H1 (cell line): Measurements from ENCODE around the gene METTL25B. TPM values are rescaled to one million over a fixed set of nuclear protein-coding genes. Genes with fewer than 3 reads are reported as not detected.

Source experiments
- ATF2 ChIP-seq: IDR thresholded peaks from 2 replicates; pipeline ENCODE4 v1.6.1; 2012; ENCODE audit warnings: low read length, inconsistent platforms
- ATF3 ChIP-seq: IDR thresholded peaks from 2 replicates; pipeline ENCODE4 v1.6.1; 2011; ENCODE audit warnings: low read depth, mild to moderate bottlenecking, low read length; ENCODE audit not compliant: insufficient read depth
- BACH1 ChIP-seq: IDR thresholded peaks from 2 replicates; pipeline ENCODE4 v1.6.1; 2012; ENCODE audit warnings: low read length, improper control_type of control experiment
- BCL11A ChIP-seq, 2 experiments: IDR thresholded peaks; one replicate each; pipeline ENCODE4 v1.6.1; 2011; ENCODE audit warnings: low read depth in 2 of 2, low read length in 2 of 2, mild to moderate bottlenecking in 2 of 2
- CBX8 ChIP-seq: fragments of 300-800, 300-1000 bp; sonication (generic); IDR thresholded peaks from 2 replicates; pipeline ENCODE4 v1.7.1; 2016; ENCODE audit warnings: low read depth, low read length, borderline replicate concordance
- CHD2 ChIP-seq: IDR thresholded peaks from 2 replicates; pipeline ENCODE4 v1.6.1; 2012; ENCODE audit warnings: low read length, improper control_type of control experiment
- CREB1 ChIP-seq: IDR thresholded peaks from 2 replicates; pipeline ENCODE4 v1.6.1; 2012; ENCODE audit warnings: inconsistent platforms
- GTF2F1 ChIP-seq: IDR thresholded peaks from 2 replicates; pipeline ENCODE4 v1.6.1; 2012; ENCODE audit warnings: low read depth, low read length, improper control_type of control experiment, borderline replicate concordance
- JUN ChIP-seq: IDR thresholded peaks from 2 replicates; pipeline ENCODE4 v1.6.1; 2011; ENCODE audit warnings: low read depth, mild to moderate bottlenecking, improper control_type of control experiment, low read length
- JUND ChIP-seq: IDR thresholded peaks from 2 replicates; pipeline ENCODE4 v1.6.1; 2011; ENCODE audit warnings: mild to moderate bottlenecking, improper control_type of control experiment, low read length
- MAFK ChIP-seq: IDR thresholded peaks from 2 replicates; pipeline ENCODE4 v1.6.1; 2012; ENCODE audit warnings: low read depth, mild to moderate bottlenecking, improper control_type of control experiment, low read length
- POU5F1 ChIP-seq: IDR thresholded peaks from 2 replicates; pipeline ENCODE4 v1.6.1; 2011; ENCODE audit warnings: low read depth, mild to moderate bottlenecking, low read length, moderate library complexity
- RAD21 ChIP-seq, 2 experiments: IDR thresholded peaks in 1 of 2; conservative IDR thresholded peaks in 1 of 2; 2 replicates each; pipeline ENCODE4 v1.6.1; 2011; ENCODE audit warnings: low read depth in 2 of 2, low read length in 2 of 2, improper control_type of control experiment in 1 of 2, inconsistent platforms in 1 of 2, mild to moderate bottlenecking in 1 of 2, moderate library complexity in 1 of 2
- RBBP5 ChIP-seq: IDR thresholded peaks from 2 replicates; pipeline ENCODE4 v1.7.1; 2012; ENCODE audit warnings: low read depth, mild to moderate bottlenecking, inconsistent platforms, low read length, moderate library complexity, borderline replicate concordance
- SAP30 ChIP-seq: fragments of 300-600 bp; sonication (generic); IDR thresholded peaks from 2 replicates; pipeline ENCODE4 v1.7.1; 2012; ENCODE audit warnings: low read length, moderate library complexity, mild to moderate bottlenecking, inconsistent platforms; ENCODE audit not compliant: insufficient read depth, insufficient replicate concordance
- SP2 ChIP-seq: IDR thresholded peaks from 2 replicates; pipeline ENCODE4 v1.6.1; 2012; ENCODE audit warnings: mild to moderate bottlenecking, low read length, inconsistent platforms
- SP4 ChIP-seq: IDR thresholded peaks from 2 replicates; pipeline ENCODE4 v1.6.1; 2012; ENCODE audit warnings: low read length, inconsistent platforms
- TAF1 ChIP-seq: IDR thresholded peaks from 2 replicates; pipeline ENCODE4 v1.6.1; 2011; ENCODE audit warnings: mild to moderate bottlenecking, low read depth, low read length
- TBP ChIP-seq: IDR thresholded peaks from 2 replicates; pipeline ENCODE4 v1.6.1; 2011; ENCODE audit warnings: low read depth, low read length, improper control_type of control experiment
- TCF12 ChIP-seq: IDR thresholded peaks from 2 replicates; pipeline ENCODE4 v1.6.1; 2011; ENCODE audit warnings: low read depth, mild to moderate bottlenecking, low read length
- TEAD4 ChIP-seq: IDR thresholded peaks from 2 replicates; pipeline ENCODE4 v1.6.1; 2012; ENCODE audit warnings: low read depth, low read length, inconsistent platforms, mixed read lengths
- ZNF274 ChIP-seq: IDR thresholded peaks from 2 replicates; pipeline ENCODE4 v1.7.0; 2012; ENCODE audit warnings: low read length, borderline replicate concordance; ENCODE audit errors: extremely low read depth
- polyA plus RNA-seq, 7 experiments: library from polyadenylated mRNA; depleted of rRNA in 3 of 7; stranded (reverse) in 5 of 7; unstranded in 2 of 7; fragments of >200 nt in 5 of 7; fragments of 200-250 nt in 2 of 7; gene quantifications; 1 replicate in 5 of 7; 2 replicates in 1 of 7; 4 replicates in 1 of 7; pipeline versions ENCODE4 v1.2.1 to v1.2.3, GENCODE V29; 2011 to 2013; ENCODE audit warnings: missing spikeins in 2 of 7, mixed read lengths in 2 of 7
- total RNA-seq: library from RNA; stranded (reverse); fragmentation: NEBNext Ultra II Directional; extraction: Animal tissue kit (Norgen Biotek cat#: 25700); gene quantifications from 2 replicates; pipeline ENCODE4 v1.2.1, GENCODE V29; 2021

METTL25B gene
- total and polyA plus RNA-seq, 2 of the 8 experiments (the other 6 are each of a cell fraction or from before 2014, with no cell fraction given) = 28.4 to 30.1 TPM

GRCh38 chr1:156689035-156689952 lies 39.0 kb upstream of the METTL25B start (continued):
- TF ChIP-seq CREB1 (peak; percentile 48; the same call in 1 of the 2 replicates), CHD2 (no peak), JUN (no peak), TCF12 (no peak), MAFK (no peak), GTF2F1 (no peak), RBBP5 (0 out of 2 replicates have a peak, but pooled peaks have one; percentile 29), SP2 (no peak), BACH1 (no peak), SAP30 (no peak), ZNF274 (no peak), TEAD4 (no peak), ATF2 (no peak), ATF3 (no peak), POU5F1 (no peak), CBX8 (no peak), SP4 (0 out of 2 replicates have a peak, but pooled peaks have one; percentile 60), JUND (no peak), RAD21 (IDR thresholded peaks at IDR 0.05 in 1 of 2, conservative IDR thresholded peaks at IDR 0.05 in 1 of 2; ENCODE audit: low read depth in 2 of 2, low read length in 2 of 2) (peak; percentile 99 to 100), TAF1 (0 out of 2 replicates have a peak, but pooled peaks have one; percentile 17), TBP (no peak), BCL11A (IDR thresholded peaks at IDR 0.05; ENCODE audit: low read depth in 2 of 2, low read length in 2 of 2) (no peak)
